HepG2 (cell line): Measurements from ENCODE around the gene PASD1. TPM values are rescaled to one million over a fixed set of nuclear protein-coding genes. Genes with fewer than 3 reads are reported as not detected.

Experiments
- ATAC-seq: fragments of 200-7000 bp; cut with Tn5 transposase; 3 replicates; pipeline ENCODE4 v1.9.1; 2020; ENCODE audit warnings: mild to moderate bottlenecking, moderate library complexity
- BruUV-seq: library from RNA; stranded (reverse); fragments of 400-500 nt; replicated peaks from 2 replicates; lab custom pipeline; 2021; lab: Mats Ljungman, UMichigan
- CTCF ChIA-PET: fragments of 300-600 bp; formaldehyde crosslinking; extraction: SDS; loops from one replicate; lab custom pipeline; 2021; ENCODE audit warnings: low total read pairs, inconsistent platforms, low intra/inter-chr PET ratio; lab: Yijun Ruan, JAX
- POLR2A ChIA-PET: fragments of 350-600 bp; sonication (Branson Sonifier 250); formaldehyde crosslinking; loops from one replicate; lab custom pipeline; 2020; ENCODE audit warnings: antibody characterized with exemption, inconsistent platforms; lab: Yijun Ruan, JAX
- DNase-seq: peaks from one replicate; pipeline ENCODE4 v3.0.0-alpha.2; 2015; ENCODE audit warnings: low spot score
- FAIRE-seq: peaks from 3 replicates; lab custom pipeline; 2011; peaks lifted over from hg19 to GRCh38; lab: Jason Lieb, UNC
- H2AFZ ChIP-seq: one replicate; pipeline ENCODE4 v1.6.1; 2011; ENCODE audit warnings: low read length, inconsistent platforms
- H3K27ac ChIP-seq: fragments of 300-600 bp; 3 replicates; pipeline ENCODE4 v1.8.0; 2011; ENCODE audit warnings: mixed run types, mild to moderate bottlenecking, mixed read lengths, low read length, inconsistent platforms; ENCODE audit not compliant: insufficient read depth; ENCODE audit errors: extremely low read length
- H3K27me3 ChIP-seq, 2 experiments: fragments of 200-600 bp in 1 of 2; 2 replicates in 1 of 2; 3 replicates in 1 of 2; pipeline versions ENCODE4 v1.6.0 to v1.8.0; 2011; ENCODE audit warnings: low read length in 2 of 2, mild to moderate bottlenecking in 2 of 2, moderate library complexity in 2 of 2, inconsistent platforms in 1 of 2; ENCODE audit not compliant: insufficient read depth in 2 of 2, control insufficient read depth in 1 of 2
- H3K36me3 ChIP-seq, 2 experiments: fragments of 200-600 bp in 1 of 2; replicated peaks in 1 of 2; 2 replicates in 1 of 2; 3 replicates in 1 of 2; pipeline versions ENCODE4 v1.5.1 to v1.8.0; 2011; ENCODE audit warnings: low read length in 2 of 2, inconsistent platforms in 1 of 2; ENCODE audit not compliant: insufficient read depth in 2 of 2, control insufficient read depth in 1 of 2
- H3K4me1 ChIP-seq: 2 replicates; pipeline ENCODE4 v1.5.1; 2012; ENCODE audit warnings: low read length, inconsistent platforms; ENCODE audit not compliant: insufficient read depth
- H3K4me2 ChIP-seq: 2 replicates; pipeline ENCODE4 v1.6.0; 2011; ENCODE audit warnings: low read depth, low read length, inconsistent platforms
- H3K4me3 ChIP-seq, 3 experiments: fragments of 200-600 bp in 1 of 3; sonication (generic), shearing (Covaris generic) in 1 of 3; replicated peaks in 1 of 3; 2 replicates each; pipeline ENCODE4 v1.5.1; 2011 to 2016; ENCODE audit warnings: low read length in 3 of 3, inconsistent platforms in 2 of 3, low read depth in 2 of 3, mild to moderate bottlenecking in 2 of 3, control low read depth in 1 of 3, mixed read lengths in 1 of 3; ENCODE audit not compliant: insufficient read depth in 1 of 3
- H3K79me2 ChIP-seq: one replicate; pipeline ENCODE4 v1.6.1; 2011; ENCODE audit warnings: low read length, inconsistent platforms; ENCODE audit not compliant: insufficient read depth
- H3K9ac ChIP-seq: 2 replicates; pipeline ENCODE4 v1.6.0; 2011; ENCODE audit warnings: mild to moderate bottlenecking, low read depth, low read length, inconsistent platforms; ENCODE audit not compliant: insufficient read depth
- H3K9me3 ChIP-seq: 2 replicates; pipeline ENCODE4 v1.5.1; 2012; ENCODE audit warnings: mild to moderate bottlenecking, low read length
- H4K20me1 ChIP-seq: 2 replicates; pipeline ENCODE4 v1.6.0; 2011; ENCODE audit warnings: inconsistent platforms, mild to moderate bottlenecking, low read length, moderate library complexity; ENCODE audit not compliant: insufficient read depth
- ASH2L ChIP-seq: fragments of 300-600, 200-600 bp; sonication (generic); IDR thresholded peaks from 2 replicates; pipeline ENCODE4 v1.7.0; 2017; ENCODE audit warnings: low read depth, mild to moderate bottlenecking, moderate library complexity, mixed read lengths, low read length; ENCODE audit not compliant: insufficient read length
- GRHL1 ChIP-seq: sonication (generic); formaldehyde crosslinking; conservative IDR thresholded peaks from 2 replicates; pipeline ENCODE4 v1.8.0; 2022; ENCODE audit warnings: missing genetic modification reagents
- HOXA3 ChIP-seq: sonication (generic); formaldehyde crosslinking; IDR thresholded peaks from 2 replicates; pipeline ENCODE4 v1.5.0; 2020; ENCODE audit warnings: missing genetic modification reagents
- JUNB ChIP-seq: sonication (generic); formaldehyde crosslinking; IDR thresholded peaks from 2 replicates; pipeline ENCODE4 v1.8.0; 2022; ENCODE audit warnings: missing genetic modification reagents, mild to moderate bottlenecking, borderline replicate concordance
- MAFF ChIP-seq: IDR thresholded peaks from 2 replicates; pipeline ENCODE4 v1.6.1; 2011; ENCODE audit warnings: low read depth, low read length, improper control_type of control experiment
- MLLT10 ChIP-seq: sonication (generic); formaldehyde crosslinking; IDR thresholded peaks from 2 replicates; pipeline ENCODE4 v1.4.0; 2020; ENCODE audit warnings: missing genetic modification reagents
- NR0B2 ChIP-seq: sonication (generic); formaldehyde crosslinking; IDR thresholded peaks from 2 replicates; pipeline ENCODE4 v1.4.0; 2020; ENCODE audit warnings: mild to moderate bottlenecking, missing genetic modification reagents
- REST ChIP-seq, 2 experiments: IDR thresholded peaks; 2 replicates each; pipeline ENCODE4 v1.6.1; 2011 to 2012; ENCODE audit warnings: low read length in 2 of 2, borderline replicate concordance in 1 of 2, low read depth in 1 of 2, mild to moderate bottlenecking in 1 of 2, moderate library complexity in 1 of 2
- SSRP1 ChIP-seq: IDR thresholded peaks from 2 replicates; pipeline ENCODE4 v1.6.1; 2016; ENCODE audit warnings: control low read depth
- THYN1 ChIP-seq: sonication (generic); formaldehyde crosslinking; IDR thresholded peaks from 2 replicates; pipeline ENCODE4 v1.8.1; 2023; ENCODE audit warnings: low read depth, mild to moderate bottlenecking, moderate library complexity, missing genetic modification reagents, borderline replicate concordance
- YY1 ChIP-seq: IDR thresholded peaks from 2 replicates; pipeline ENCODE4 v1.6.1; 2011; ENCODE audit warnings: low read length, low read depth, moderate library complexity, mild to moderate bottlenecking; ENCODE audit not compliant: insufficient read depth, insufficient replicate concordance
- ZNF382 ChIP-seq: sonication (generic); formaldehyde crosslinking; IDR thresholded peaks from 2 replicates; pipeline ENCODE4 v1.5.0; 2020; ENCODE audit warnings: missing genetic modification reagents, mild to moderate bottlenecking, borderline replicate concordance
- ZNF546 ChIP-seq: sonication (generic); formaldehyde crosslinking; conservative IDR thresholded peaks from 2 replicates; pipeline ENCODE4 v1.8.1; 2023; ENCODE audit warnings: mild to moderate bottlenecking, missing genetic modification reagents
- ZNF567 ChIP-seq: sonication (generic); formaldehyde crosslinking; IDR thresholded peaks from 2 replicates; pipeline ENCODE4 v1.8.1; 2023; ENCODE audit warnings: mild to moderate bottlenecking, missing genetic modification reagents, borderline replicate concordance
- ZNF678 ChIP-seq: sonication (generic); formaldehyde crosslinking; IDR thresholded peaks from 2 replicates; pipeline ENCODE4 v1.4.0; 2020; ENCODE audit warnings: mild to moderate bottlenecking, missing genetic modification reagents
- ZNF773 ChIP-seq: sonication (generic); formaldehyde crosslinking; IDR thresholded peaks from 2 replicates; pipeline ENCODE4 v1.4.0; 2020; ENCODE audit warnings: missing genetic modification reagents, borderline replicate concordance
- WGBS: methylation state at CpG from one replicate; pipeline ENCODE4 v1.1.6; 2017; ENCODE audit warnings: low lambda C conversion rate; 5-methylcytosine and 5-hydroxymethylcytosine counted together
- in situ Hi-C: cut with HindIII; loops from 2 replicates; pipeline ENCODE4 v1.10.0; 2017; ENCODE audit warnings: low pct_unique_long_range_greater_than_20kb; ENCODE audit not compliant: extremely low pct_ligation_motif_present
- intact Hi-C: fragments of 100-400 bp; cut with micrococcal nuclease; formaldehyde crosslinking; loops from one replicate; pipeline ENCODE4 v1.10.0; 2022; ENCODE audit not compliant: unreplicated experiment
- polyA plus RNA-seq, 8 experiments: library from polyadenylated mRNA; depleted of rRNA in 3 of 8; stranded (reverse) in 7 of 8; unstranded in 1 of 8; fragments of >200 nt; fragmentation: Illumina TruSeq in 4 of 8; extraction: Trizol in 4 of 8; gene quantifications; 2 replicates each; pipeline versions ENCODE4 v1.2.1 to v1.2.3, GENCODE V29; 2011 to 2016; ENCODE audit warnings: low read depth in 4 of 8, missing spikeins in 1 of 8, mixed read lengths in 1 of 8; ENCODE audit not compliant: insufficient read depth in 1 of 8
- total RNA-seq, 5 experiments: library from RNA; depleted of rRNA; stranded (reverse); fragments of >200 nt; fragmentation: Illumina TruSeq; extraction: Trizol; gene quantifications; 2 replicates each; pipeline ENCODE4 v1.2.3, GENCODE V29; 2016; ENCODE audit warnings: low read depth in 1 of 5
- TF ChIP-seq, protein P1 (sequence below): sonication (generic); formaldehyde crosslinking; IDR thresholded peaks from 2 replicates; pipeline ENCODE4 v1.8.0; 2022; ENCODE audit warnings: missing genetic modification reagents, low read depth, mild to moderate bottlenecking, borderline replicate concordance

The PASD1 gene
- total and polyA plus RNA-seq, 2 of the 13 experiments (the other 11 are each of a cell fraction or from before 2014, with no cell fraction given): not detected

GRCh38 chrX:151694661-151695582 is 131.4 kb downstream of the PASD1 start, which contains the start of gene PRRG3:
PRRG3 (plus strand) TSS chrX:151695458; CDS start chrX:151698815, 3,357 bp downstream.
- no TSS peak for BruUV-seq
- Histone ChIP-seq H3K36me3 (no peaks in the 10 kb centered on the region), H2AFZ (no peak within 1 kb of the TSS), H3K4me1 (no peaks in the 10 kb centered on the region), H3K9me3 (no peaks in the 10 kb centered on the region), H4K20me1 (no peaks in the 10 kb centered on the region), H3K9ac (no peak within 1 kb of the TSS), H3K79me2 (no peaks in the 10 kb centered on the region), H3K27ac (no peak within 1 kb of the TSS), H3K27me3 (no peaks in the 10 kb centered on the region), H3K4me3 (no peak within 1 kb of the TSS), H3K4me2 (no peak within 1 kb of the TSS)
- intact Hi-C loops (no loop called here), in situ Hi-C loops (loop anchor here (25.0 kb wide), 1 partner anchor 183 kb away; no protein-coding TSS in a partner anchor)
- no peak for FAIRE-seq
- WGBS: 84% methylated on average over 18 of the region's 100 CpGs
- DNase-seq: no peak
- ChIA-PET CTCF (no interaction called here), POLR2A (no interaction called here)
- ATAC-seq: no peak
- TF ChIP-seq ZNF678 (CRISPR knock-in tag): no peak
- TF ChIP-seq REST (IDR thresholded peaks at IDR 0.05; ENCODE audit: borderline replicate concordance in 1 of 2, low read depth in 1 of 2, low read length in 2 of 2): no peak
- no peak for TF ChIP-seq ZNF546 (CRISPR knock-in tag)
- TF ChIP-seq, protein P1, sequence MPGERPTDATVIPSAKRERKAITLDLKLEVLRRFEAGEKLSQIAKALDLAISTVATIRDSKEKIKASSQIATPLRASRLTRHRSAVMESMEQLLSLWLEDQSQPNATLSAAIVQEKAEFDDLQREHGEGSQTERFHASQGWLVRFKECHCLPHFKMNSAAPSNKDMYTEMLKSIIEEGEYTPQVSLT (CRISPR knock-in tag): no peak
- TF ChIP-seq GRHL1 (CRISPR knock-in tag): no peak
- TF ChIP-seq ASH2L: no peak
- TF ChIP-seq ZNF773 (CRISPR knock-in tag): no peak
- no peak for TF ChIP-seq NR0B2
- TF ChIP-seq ZNF382 (CRISPR knock-in tag): no peak
- no peak for TF ChIP-seq YY1
- no peak for TF ChIP-seq THYN1 (CRISPR knock-in tag)
- TF ChIP-seq MLLT10: no peak
- TF ChIP-seq MAFF: no peak
- TF ChIP-seq ZNF567 (CRISPR knock-in tag): no peak
- no peak for TF ChIP-seq HOXA3
- no peak for TF ChIP-seq SSRP1 (CRISPR knock-in tag)
- TF ChIP-seq JUNB (CRISPR knock-in tag): no peak
